ENCODE data around the gene WDR76.
A peak's percentile ranks its signal among the peaks of the same experiment; 100 is the strongest.

The WDR76 gene

DNA sequence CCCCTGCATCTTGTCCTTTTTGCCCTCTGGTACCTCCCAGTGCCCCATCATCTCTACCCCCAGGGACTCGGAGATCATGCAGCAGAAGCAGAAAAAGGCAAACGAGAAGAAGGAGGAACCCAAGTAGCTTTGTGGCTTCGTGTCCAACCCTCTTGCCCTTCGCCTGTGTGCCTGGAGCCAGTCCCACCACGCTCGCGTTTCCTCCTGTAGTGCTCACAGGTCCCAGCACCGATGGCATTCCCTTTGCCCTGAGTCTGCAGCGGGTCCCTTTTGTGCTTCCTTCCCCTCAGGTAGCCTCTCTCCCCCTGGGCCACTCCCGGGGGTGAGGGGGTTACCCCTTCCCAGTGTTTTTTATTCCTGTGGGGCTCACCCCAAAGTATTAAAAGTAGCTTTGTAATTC is 33.2 kb upstream of the WDR76 start:
- no peak for TF ChIP-seq CTCF (IDR thresholded peaks at IDR 0.05; ENCODE audit: insufficient read depth, low read depth, low read length, missing control alignments)
- no peak for DNase-seq (ENCODE audit: low read depth)
- peak overlapping the region; percentile 97 for H3K4me3 ChIP-seq (ENCODE audit: low read depth, low read length)

DNA sequence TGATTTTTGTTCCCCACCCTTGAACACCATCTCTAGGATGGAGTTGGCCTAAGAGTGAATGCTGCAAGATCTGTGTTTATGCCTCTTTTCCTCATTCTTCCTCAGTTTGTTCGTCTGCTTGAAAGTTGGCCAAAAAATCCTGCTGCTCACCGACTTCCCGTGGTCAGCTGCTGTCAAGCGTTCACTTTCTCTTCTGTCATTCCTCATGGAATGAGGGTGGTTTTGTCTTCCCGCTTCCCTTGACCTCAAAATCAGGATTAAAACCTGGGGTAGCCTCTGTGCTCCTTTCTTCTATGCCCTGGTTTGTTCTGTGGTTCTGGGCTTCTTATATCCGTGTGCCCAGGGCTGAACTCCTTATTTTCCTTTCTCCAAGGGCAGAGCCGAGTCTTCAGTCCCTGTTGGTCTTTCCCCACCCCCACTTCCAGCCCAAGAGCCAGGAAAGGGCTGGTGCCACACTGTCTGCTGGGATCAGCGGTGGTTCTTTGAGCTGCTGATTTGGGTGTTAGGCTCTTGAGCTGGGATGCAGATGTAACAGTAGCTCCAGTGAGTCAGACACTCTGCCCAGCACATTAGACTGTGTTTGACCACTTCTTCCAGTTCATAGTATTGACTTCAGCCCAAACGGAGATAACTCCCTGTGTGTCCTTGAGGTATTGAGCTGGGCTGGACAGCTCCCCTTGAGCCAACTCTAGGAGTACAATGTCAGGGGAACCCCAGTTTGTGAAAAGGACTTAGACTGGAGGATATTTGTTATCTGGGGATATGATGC is 32.3 kb upstream of the WDR76 start:
- TF ChIP-seq CTCF (IDR thresholded peaks at IDR 0.05; ENCODE audit: insufficient read depth, low read depth, low read length, missing control alignments): no peak
- DNase-seq (ENCODE audit: low read depth): no peak
- H3K4me3 ChIP-seq (ENCODE audit: low read depth, low read length): no peak overlapping the region

GRCh38 chr15:43795197-43795596 is 31.6 kb upstream of the WDR76 start:
- TF ChIP-seq CTCF (IDR thresholded peaks at IDR 0.05; ENCODE audit: insufficient read depth, low read depth, low read length, missing control alignments): no peak
- no peak overlapping the region for H3K4me3 ChIP-seq (ENCODE audit: low read depth, low read length)
- DNase-seq (ENCODE audit: low read depth): no peak

DNA sequence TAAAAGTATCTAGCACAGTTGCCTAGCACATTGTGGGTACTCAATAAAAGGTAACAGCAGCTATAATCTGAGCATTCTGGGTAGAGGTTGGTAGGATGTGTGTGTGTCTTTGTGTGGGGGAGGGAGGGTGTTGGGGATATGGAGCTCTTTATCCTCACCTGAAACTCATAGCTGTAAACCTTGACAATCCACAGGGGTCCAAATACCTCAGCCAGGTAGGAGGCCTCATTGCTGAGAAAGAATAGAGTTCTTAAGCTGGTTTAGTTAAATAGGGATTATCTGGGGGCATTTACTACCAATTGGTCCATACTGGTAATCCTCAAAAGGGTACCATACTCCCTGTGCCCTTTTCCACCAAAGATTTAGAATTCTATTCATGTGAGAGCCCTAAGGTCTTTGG is 30.8 kb upstream of the WDR76 start:
- no peak for TF ChIP-seq CTCF (IDR thresholded peaks at IDR 0.05; ENCODE audit: insufficient read depth, low read depth, low read length, missing control alignments)
- DNase-seq (ENCODE audit: low read depth): no peak
- no peak overlapping the region for H3K4me3 ChIP-seq (ENCODE audit: low read depth, low read length)

GRCh38 chr15:43796566-43796965 is 30.2 kb upstream of the WDR76 start:
- no peak for DNase-seq (ENCODE audit: low read depth)
- no peak overlapping the region for H3K4me3 ChIP-seq (ENCODE audit: low read depth, low read length)
- no peak for TF ChIP-seq CTCF (IDR thresholded peaks at IDR 0.05; ENCODE audit: insufficient read depth, low read depth, low read length, missing control alignments)

GRCh38 chr15:43799209-43799944 is 27.4 kb upstream of the WDR76 start:
- no peak for TF ChIP-seq CTCF (IDR thresholded peaks at IDR 0.05; ENCODE audit: insufficient read depth, low read depth, low read length, missing control alignments)
- no peak overlapping the region for H3K4me3 ChIP-seq (ENCODE audit: low read depth, low read length)
- peak; percentile 55 for DNase-seq (ENCODE audit: low read depth)
